ENCODE data around the gene NUSAP1.
A peak's percentile ranks its signal among the peaks of the same experiment; 100 is the strongest.
"Not testable (repeated sequence)": the region's sequence is repeated elsewhere in the genome, so short reads cannot be mapped to it uniquely, and the experiment has no call there.

The NUSAP1 gene, protein sequence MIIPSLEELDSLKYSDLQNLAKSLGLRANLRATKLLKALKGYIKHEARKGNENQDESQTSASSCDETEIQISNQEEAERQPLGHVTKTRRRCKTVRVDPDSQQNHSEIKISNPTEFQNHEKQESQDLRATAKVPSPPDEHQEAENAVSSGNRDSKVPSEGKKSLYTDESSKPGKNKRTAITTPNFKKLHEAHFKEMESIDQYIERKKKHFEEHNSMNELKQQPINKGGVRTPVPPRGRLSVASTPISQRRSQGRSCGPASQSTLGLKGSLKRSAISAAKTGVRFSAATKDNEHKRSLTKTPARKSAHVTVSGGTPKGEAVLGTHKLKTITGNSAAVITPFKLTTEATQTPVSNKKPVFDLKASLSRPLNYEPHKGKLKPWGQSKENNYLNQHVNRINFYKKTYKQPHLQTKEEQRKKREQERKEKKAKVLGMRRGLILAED

DNA sequence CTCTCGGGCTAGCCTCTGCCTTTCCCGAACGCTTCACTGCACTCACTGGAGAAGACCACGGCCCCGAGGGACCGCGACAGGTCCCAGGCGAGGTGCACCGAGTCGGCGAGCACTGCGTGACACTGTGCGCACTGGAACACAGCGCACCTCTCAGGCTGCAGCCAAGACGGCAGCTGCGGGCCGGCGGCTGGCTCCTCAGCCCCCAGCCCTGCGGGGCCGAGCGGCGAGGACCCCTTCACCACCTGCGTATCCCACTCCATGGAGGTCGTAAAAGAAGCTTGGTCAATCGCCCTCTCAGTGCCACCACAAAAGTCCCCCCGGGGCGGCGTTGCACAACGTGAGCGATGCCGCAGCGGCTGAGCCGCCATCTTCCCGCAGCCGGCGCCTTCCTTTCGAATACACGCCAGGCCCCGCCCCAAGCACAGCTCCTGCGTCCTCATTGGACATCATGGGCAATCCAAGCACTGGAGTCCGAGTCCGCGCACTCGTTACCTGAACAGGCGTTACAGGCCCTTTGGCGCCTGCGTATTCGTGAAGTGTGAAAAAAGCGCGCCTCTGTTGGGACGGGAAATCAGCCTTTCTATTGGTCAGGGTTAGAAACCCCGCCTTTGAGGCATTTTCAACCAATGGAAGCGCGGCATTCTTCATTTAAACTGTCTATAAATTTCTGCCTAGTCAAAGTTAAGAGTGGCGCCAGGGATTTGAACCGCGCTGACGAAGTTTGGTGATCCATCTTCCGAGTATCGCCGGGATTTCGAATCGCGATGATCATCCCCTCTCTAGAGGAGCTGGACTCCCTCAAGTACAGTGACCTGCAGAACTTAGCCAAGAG, at the start of gene NUSAP1, which contains the start of gene OIP5:
TSS of gene NUSAP1 (plus strand) at position 688 of the 832 bp plus-strand sequence. CDS start at position 765, 77 bp downstream.
TSS of gene OIP5 (minus strand) at position 398 of the 832 bp plus-strand sequence. CDS start at position 368, 30 bp downstream.
- H3K4me3 ChIP-seq (ENCODE audit: low read depth, low read length) = peak within 1 kb of the TSS; percentile 94
- CTCF ChIA-PET = interaction anchor here (0.8 to 2.0 kb wide), 9 partner anchors 10 to 432 kb away, joined by 3 to 10 read pairs (median 5); no protein-coding TSS in a partner anchor

GRCh38 chr15:41282980-41283652, 49.6 kb upstream of the NUSAP1 start:
- POLR2A ChIA-PET = interaction anchor here (0.6 kb wide), 1 partner anchor 79 kb away, joined by 4 read pairs; no protein-coding TSS in a partner anchor

More for the DNA sequence above, at the start of gene NUSAP1, which contains the start of gene OIP5:
- no peak for TF ChIP-seq CTCF (IDR thresholded peaks at IDR 0.05; ENCODE audit: insufficient read depth, low read length, missing control alignments)
- peak; percentile 96 for DNase-seq (ENCODE audit: low read depth, low spot score)
- POLR2A ChIA-PET = interaction anchor here (0.7 to 1.0 kb wide), 2 partner anchors 42 to 100 kb away, joined by 4 read pairs; no protein-coding TSS in a partner anchor

GRCh38 chr15:41283653-41284426, 48.8 kb upstream of the NUSAP1 start:
- POLR2A ChIA-PET = interaction anchor here (0.6 kb wide), 1 partner anchor 80 kb away, joined by 4 read pairs; no protein-coding TSS in a partner anchor
- DNase-seq (ENCODE audit: low read depth, low spot score) = peak; percentile 97
- TF ChIP-seq CTCF (IDR thresholded peaks at IDR 0.05; ENCODE audit: insufficient read depth, low read length, missing control alignments) = no peak
- peak overlapping the region; percentile 94 for H3K4me3 ChIP-seq (ENCODE audit: low read depth, low read length)
- CTCF ChIA-PET = no interaction called here

More at GRCh38 chr15:41282980-41283652, 49.6 kb upstream of the NUSAP1 start:
- CTCF ChIA-PET; DNase-seq (ENCODE audit: low read depth, low spot score): not testable (repeated sequence)
- peak overlapping the region; percentile 43 for H3K4me3 ChIP-seq (ENCODE audit: low read depth, low read length)

GRCh38 chr15:41284427-41285177, 48.1 kb upstream of the NUSAP1 start:
- CTCF ChIA-PET = no interaction called here
- POLR2A ChIA-PET = no interaction called here
- no peak for TF ChIP-seq CTCF (IDR thresholded peaks at IDR 0.05; ENCODE audit: insufficient read depth, low read length, missing control alignments)
- DNase-seq (ENCODE audit: low read depth, low spot score) = no peak
- H3K4me3 ChIP-seq (ENCODE audit: low read depth, low read length) = peak overlapping the region; percentile 94

- DNase-seq (ENCODE audit: low read depth, low spot score) = no peak
- peak overlapping the region; percentile 94 for H3K4me3 ChIP-seq (ENCODE audit: low read depth, low read length)
- no peak for TF ChIP-seq CTCF (IDR thresholded peaks at IDR 0.05; ENCODE audit: insufficient read depth, low read length, missing control alignments)
- CTCF ChIA-PET = interaction anchor here (1.3 to 1.4 kb wide), 2 partner anchors 47 to 382 kb away, joined by 3 to 10 read pairs; partner anchors contain the start of genes NUSAP1 and OIP5
- POLR2A ChIA-PET = no interaction called here
These were observed 47.4 kb upstream of the NUSAP1 start for GRCh38 chr15:41285285-41285684.

Measured in AG04449 (cell line).